Tongue (tissue), 2 donors: ENCODE data around the gene CREB5. TPM values are rescaled to one million over a fixed set of nuclear protein-coding genes. Genes with fewer than 3 reads are reported as not detected.

Experiments used
- DNase-seq: peaks from one replicate; pipeline ENCODE4 v3.0.0-alpha.2; 2015
- total RNA-seq: library from RNA; depleted of rRNA; stranded (reverse); fragments of >200 nt; gene quantifications from one replicate; pipeline ENCODE4 v1.2.3, GENCODE V29; 2014

CREB5 gene
- total RNA-seq, 1 donor from 2014 or later, result 30.5 TPM

GRCh38 chr7:28748933-28749584, 336.7 kb downstream of the CREB5 start:
- no peak for DNase-seq

- peak; percentile 51 for DNase-seq
Measured at GRCh38 chr7:28749638-28750037, 337.3 kb downstream of the CREB5 start.

GRCh38 chr7:28750981-28751380, 338.7 kb downstream of the CREB5 start:
- no peak for DNase-seq

GRCh38 chr7:28753613-28754012, 341.3 kb downstream of the CREB5 start:
- DNase-seq, result no peak

- DNase-seq, result peak; percentile 79
Measured at GRCh38 chr7:28754027-28754426, 341.7 kb downstream of the CREB5 start.

GRCh38 chr7:28754447-28754846, 342.1 kb downstream of the CREB5 start:
- no peak for DNase-seq

GRCh38 chr7:28755255-28755654, 342.9 kb downstream of the CREB5 start:
- peak; percentile 46 for DNase-seq

- DNase-seq, result no peak
Measured at GRCh38 chr7:28758186-28758585, 345.9 kb downstream of the CREB5 start.

- no peak for DNase-seq
Measured at GRCh38 chr7:28759475-28759971, 347.2 kb downstream of the CREB5 start.

GRCh38 chr7:28761505-28761904, 349.2 kb downstream of the CREB5 start:
- peak; percentile 51 for DNase-seq

GRCh38 chr7:28762651-28763050, 350.3 kb downstream of the CREB5 start:
- no peak for DNase-seq

GRCh38 chr7:28766359-28766758, 354.0 kb downstream of the CREB5 start:
- DNase-seq, result no peak

- DNase-seq, result no peak
Measured at GRCh38 chr7:28767356-28767755, 355.0 kb downstream of the CREB5 start.

GRCh38 chr7:28768577-28769147, 356.3 kb downstream of the CREB5 start:
- no peak for DNase-seq

GRCh38 chr7:28771906-28772622, 359.7 kb downstream of the CREB5 start:
- DNase-seq, result no peak

GRCh38 chr7:28773423-28774145, 361.3 kb downstream of the CREB5 start:
- DNase-seq, result no peak

- DNase-seq, result peak; percentile 44
Measured at GRCh38 chr7:28774261-28774988, 362.1 kb downstream of the CREB5 start.

GRCh38 chr7:28776463-28777157, 364.3 kb downstream of the CREB5 start:
- DNase-seq, result no peak

- no peak for DNase-seq
Measured at GRCh38 chr7:28778786-28779185, 366.5 kb downstream of the CREB5 start.

GRCh38 chr7:28779954-28780353, 367.6 kb downstream of the CREB5 start:
- DNase-seq, result no peak

GRCh38 chr7:28782362-28782761, 370.0 kb downstream of the CREB5 start:
- DNase-seq, result no peak
